Measurements from ENCODE around the gene SLC27A5. TPM values are rescaled to one million over a fixed set of nuclear protein-coding genes. Genes with fewer than 3 reads are reported as not detected.
A peak's percentile ranks its signal among the peaks of the same experiment; 100 is the strongest.
"Not testable (repeated sequence)": the region's sequence is repeated elsewhere in the genome, so short reads cannot be mapped to it uniquely, and the experiment has no call there.

SLC27A5 gene
- total RNA-seq, 1 donor, result 1.9 TPM

- no peaks in the 10 kb centered on the region for H3K27me3 ChIP-seq (ENCODE audit: insufficient read depth, low read length)
- H3K4me3 ChIP-seq (ENCODE audit: low read length), result peak overlapping the region; percentile 73
- H3K4me1 ChIP-seq (ENCODE audit: insufficient read depth, low read length), result peaks cover 35% of the 10 kb centered on the region
These were observed 6.7 kb upstream of the SLC27A5 start for GRCh38 chr19:58518256-58519086.

GRCh38 chr19:58516964-58517833 lies 5.4 kb upstream of the SLC27A5 start:
- no peak overlapping the region for H3K4me3 ChIP-seq (ENCODE audit: low read length)
- no peaks in the 10 kb centered on the region for H3K27me3 ChIP-seq (ENCODE audit: insufficient read depth, low read length)
- H3K4me1 ChIP-seq (ENCODE audit: insufficient read depth, low read length), result peaks cover 37% of the 10 kb centered on the region
- no peaks in the 10 kb centered on the region for H3K9me3 ChIP-seq (ENCODE audit: low read depth, low read length)

More at GRCh38 chr19:58518256-58519086, 6.7 kb upstream of the SLC27A5 start:
- no peaks in the 10 kb centered on the region for H3K9me3 ChIP-seq (ENCODE audit: low read depth, low read length)

GRCh38 chr19:58516246-58516836 lies 4.5 kb upstream of the SLC27A5 start:
- no peak overlapping the region for H3K4me3 ChIP-seq (ENCODE audit: low read length)
- no peaks in the 10 kb centered on the region for H3K27me3 ChIP-seq (ENCODE audit: insufficient read depth, low read length)
- H3K9me3 ChIP-seq (ENCODE audit: low read depth, low read length), result no peaks in the 10 kb centered on the region
- peaks cover 37% of the 10 kb centered on the region for H3K4me1 ChIP-seq (ENCODE audit: insufficient read depth, low read length)

- Histone ChIP-seq H3K27me3 (ENCODE audit: insufficient read depth, low read length) (no peaks in the 10 kb centered on the region), H3K9me3 (ENCODE audit: low read depth, low read length) (no peaks in the 10 kb centered on the region), H3K4me1 (ENCODE audit: insufficient read depth, low read length) (peaks cover 32% of the 10 kb centered on the region), H3K4me3 (ENCODE audit: low read length) (no peak overlapping the region)
These were observed 3.5 kb upstream of the SLC27A5 start for GRCh38 chr19:58515259-58515658.

- Histone ChIP-seq H3K4me1 (ENCODE audit: insufficient read depth, low read length) (peaks cover 30% of the 10 kb centered on the region), H3K4me3 (ENCODE audit: low read length) (no peak overlapping the region), H3K27me3 (ENCODE audit: insufficient read depth, low read length) (no peaks in the 10 kb centered on the region), H3K9me3 (ENCODE audit: low read depth, low read length) (no peaks in the 10 kb centered on the region)
These were observed 2.8 kb upstream of the SLC27A5 start for GRCh38 chr19:58514564-58515022.

GRCh38 chr19:58513694-58514563 lies 2.1 kb upstream of the SLC27A5 start:
- Histone ChIP-seq H3K9me3 (ENCODE audit: low read depth, low read length) (no peaks in the 10 kb centered on the region), H3K4me3 (ENCODE audit: low read length) (no peak overlapping the region), H3K27me3 (ENCODE audit: insufficient read depth, low read length) (no peaks in the 10 kb centered on the region), H3K4me1 (ENCODE audit: insufficient read depth, low read length) (peaks cover 27% of the 10 kb centered on the region)

- Histone ChIP-seq H3K4me3 (ENCODE audit: low read length) (no peak overlapping the region), H3K27me3 (ENCODE audit: insufficient read depth, low read length) (no peaks in the 10 kb centered on the region), H3K9me3 (ENCODE audit: low read depth, low read length) (no peaks in the 10 kb centered on the region), H3K4me1 (ENCODE audit: insufficient read depth, low read length) (peaks cover 21% of the 10 kb centered on the region)
These were observed 1.5 kb upstream of the SLC27A5 start for GRCh38 chr19:58513213-58513693.

GRCh38 chr19:58510084-58510862 lies 1.5 kb downstream of the SLC27A5 start:
- Histone ChIP-seq H3K4me1 (ENCODE audit: insufficient read depth, low read length) (peaks cover 14% of the 10 kb centered on the region), H3K27me3 (ENCODE audit: insufficient read depth, low read length) (no peaks in the 10 kb centered on the region), H3K9me3 (ENCODE audit: low read depth, low read length) (no peaks in the 10 kb centered on the region), H3K4me3 (ENCODE audit: low read length) (no peak overlapping the region)

GRCh38 chr19:58509731-58510083 lies 2.1 kb downstream of the SLC27A5 start:
- no peaks in the 10 kb centered on the region for H3K27me3 ChIP-seq (ENCODE audit: insufficient read depth, low read length)
- H3K4me3 ChIP-seq (ENCODE audit: low read length), result no peak overlapping the region
- no peaks in the 10 kb centered on the region for H3K9me3 ChIP-seq (ENCODE audit: low read depth, low read length)

GRCh38 chr19:58507602-58508223 lies 4.1 kb downstream of the SLC27A5 start:
- H3K27me3 ChIP-seq (ENCODE audit: insufficient read depth, low read length); H3K4me3 ChIP-seq (ENCODE audit: low read length); H3K4me1 ChIP-seq (ENCODE audit: insufficient read depth, low read length); H3K9me3 ChIP-seq (ENCODE audit: low read depth, low read length): not testable (repeated sequence)

More at GRCh38 chr19:58509731-58510083, 2.1 kb downstream of the SLC27A5 start:
- peaks cover 13% of the 10 kb centered on the region for H3K4me1 ChIP-seq (ENCODE audit: insufficient read depth, low read length)

GRCh38 chr19:58500242-58500641 lies 11.6 kb downstream of the SLC27A5 start:
- Histone ChIP-seq H3K4me3 (ENCODE audit: low read length) (no peak overlapping the region), H3K4me1 (ENCODE audit: insufficient read depth, low read length) (peaks cover 18% of the 10 kb centered on the region), H3K27me3 (ENCODE audit: insufficient read depth, low read length) (no peaks in the 10 kb centered on the region), H3K9me3 (ENCODE audit: low read depth, low read length) (no peaks in the 10 kb centered on the region)

GRCh38 chr19:58499021-58499927 lies 12.5 kb downstream of the SLC27A5 start:
- peak overlapping the region; percentile 41 for H3K4me3 ChIP-seq (ENCODE audit: low read length)
- H3K4me1 ChIP-seq (ENCODE audit: insufficient read depth, low read length), result peaks cover 18% of the 10 kb centered on the region
- H3K27me3 ChIP-seq (ENCODE audit: insufficient read depth, low read length), result no peaks in the 10 kb centered on the region
- no peaks in the 10 kb centered on the region for H3K9me3 ChIP-seq (ENCODE audit: low read depth, low read length)
